Measurements from ENCODE around the gene SERINC3.

The SERINC3 gene

DNA sequence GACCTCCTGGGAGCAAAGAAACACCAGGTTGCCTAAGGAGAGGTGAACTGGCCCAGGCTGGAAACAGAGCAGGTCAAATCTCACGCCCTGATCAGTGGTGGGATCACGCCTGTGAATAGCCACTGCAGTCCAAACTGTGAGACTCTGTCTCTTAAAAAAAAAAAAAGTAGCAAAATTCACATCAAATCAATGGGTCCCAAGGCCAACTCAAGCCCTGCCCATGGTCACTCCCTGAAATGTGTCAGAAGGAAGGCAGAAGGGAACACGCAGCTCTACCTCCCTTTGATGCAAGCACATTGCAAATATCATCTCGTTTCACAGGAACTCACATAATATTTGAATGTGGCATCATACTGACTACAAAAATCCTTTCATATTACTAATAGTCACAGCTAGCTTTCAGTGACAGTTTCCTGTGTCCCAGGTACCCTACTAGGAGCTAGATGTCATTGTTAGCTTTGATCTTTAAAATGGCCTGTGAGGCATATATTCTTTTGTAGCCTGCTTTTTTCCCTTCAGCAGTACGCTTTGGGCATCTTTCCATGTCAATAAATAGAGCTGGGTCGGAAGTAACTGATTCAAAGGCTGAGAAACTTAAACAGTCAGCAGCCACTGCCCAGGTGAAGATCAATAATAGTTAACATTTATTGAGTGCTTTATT lies 60.6 kb downstream of the SERINC3 start:
- DNase-seq = no peak

DNA sequence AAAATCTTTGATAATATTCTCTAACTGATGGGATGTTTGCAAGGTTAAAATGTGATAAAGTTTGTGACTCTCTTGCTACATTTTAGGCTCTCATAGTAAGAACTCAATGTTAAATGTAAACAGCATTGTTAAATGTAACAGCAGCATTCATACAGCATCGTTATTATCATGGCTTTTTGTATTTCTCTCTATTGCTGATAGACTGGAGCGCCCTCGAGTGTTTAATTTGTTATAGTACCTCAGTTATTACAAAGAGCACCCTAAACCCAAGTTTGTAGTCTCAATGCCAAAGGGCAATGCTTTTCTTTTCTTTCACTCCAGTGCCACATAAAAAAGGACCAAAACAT lies 61.1 kb downstream of the SERINC3 start:
- DNase-seq = no peak

DNA sequence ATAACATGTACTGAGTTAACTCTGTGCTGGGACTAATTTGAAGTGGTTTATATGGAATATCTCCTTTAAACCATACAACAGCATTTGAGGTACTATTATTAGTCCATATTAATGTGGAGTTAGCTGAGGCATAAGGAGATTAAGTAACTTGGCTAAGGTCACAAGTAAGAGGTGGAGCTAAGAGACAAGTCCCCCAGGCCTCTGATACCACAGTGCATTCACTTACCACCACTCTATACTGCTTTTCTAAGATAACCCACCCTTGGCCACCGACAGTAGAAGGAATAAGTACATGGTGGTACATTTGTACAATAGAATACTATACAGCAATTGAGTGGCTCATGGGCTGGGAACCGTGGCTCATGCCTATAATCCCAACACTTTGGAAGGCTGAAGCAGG lies 62.6 kb downstream of the SERINC3 start:
- DNase-seq = no peak

DNA sequence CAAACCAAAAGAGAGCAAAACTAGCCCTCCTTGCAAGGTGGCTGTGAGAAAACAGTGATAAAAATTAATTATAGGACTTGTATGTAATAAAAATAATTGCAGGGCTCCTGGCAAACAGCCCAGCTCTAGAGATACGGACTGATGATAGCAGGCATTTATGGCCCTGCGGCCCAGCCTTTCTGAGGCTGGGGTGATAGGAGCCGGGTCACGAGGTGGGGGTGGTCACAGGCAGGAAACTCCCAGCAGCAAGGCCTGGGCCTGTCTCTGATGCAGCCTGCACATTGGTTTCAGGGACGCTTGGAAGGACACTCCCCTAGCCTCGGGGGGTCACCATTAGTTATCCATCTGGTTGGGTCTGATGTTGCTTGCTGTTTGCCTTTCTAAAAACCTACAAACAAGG lies 64.9 kb downstream of the SERINC3 start:
- peak; percentile 63 for DNase-seq

DNA sequence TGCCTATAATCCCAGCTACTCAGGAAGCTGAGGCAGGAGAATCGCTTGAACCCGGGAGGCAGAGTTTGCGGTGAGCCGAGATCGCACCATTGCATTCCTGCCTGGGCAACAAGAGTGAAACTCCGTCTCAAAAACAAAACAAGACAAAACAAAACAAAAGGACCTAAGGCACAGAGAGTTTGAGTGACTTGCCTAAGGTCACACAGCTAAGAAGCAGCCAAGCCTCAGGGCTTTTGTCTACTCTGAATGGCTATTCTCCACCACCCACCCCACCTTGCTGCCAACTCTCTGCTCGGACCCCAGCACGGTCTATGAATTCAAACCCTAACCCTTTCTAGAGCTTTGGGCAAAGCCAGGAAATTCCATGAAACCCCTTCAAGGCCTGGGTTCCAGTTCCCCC lies 65.3 kb downstream of the SERINC3 start:
- DNase-seq = no peak

DNA sequence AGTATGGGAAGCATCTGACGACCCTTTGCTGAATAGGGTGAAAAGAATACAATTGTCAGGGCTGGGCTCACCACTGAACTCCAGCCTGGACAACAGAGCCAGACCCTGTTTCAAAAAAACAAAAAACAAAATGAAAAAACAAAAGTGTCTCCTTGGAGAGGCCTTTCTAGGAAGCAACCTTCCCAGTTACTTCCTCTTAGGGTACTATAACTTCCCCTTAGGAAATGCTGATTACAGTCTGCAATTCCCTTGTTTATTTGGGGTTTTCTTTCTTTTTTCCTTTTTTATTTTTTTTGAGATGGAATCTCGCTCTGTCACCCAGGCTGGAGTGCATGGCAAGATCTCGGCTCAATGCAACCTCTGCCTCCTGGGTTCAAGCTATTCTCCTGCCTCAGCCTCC lies 66.7 kb downstream of the SERINC3 start:
- DNase-seq = no peak

DNA sequence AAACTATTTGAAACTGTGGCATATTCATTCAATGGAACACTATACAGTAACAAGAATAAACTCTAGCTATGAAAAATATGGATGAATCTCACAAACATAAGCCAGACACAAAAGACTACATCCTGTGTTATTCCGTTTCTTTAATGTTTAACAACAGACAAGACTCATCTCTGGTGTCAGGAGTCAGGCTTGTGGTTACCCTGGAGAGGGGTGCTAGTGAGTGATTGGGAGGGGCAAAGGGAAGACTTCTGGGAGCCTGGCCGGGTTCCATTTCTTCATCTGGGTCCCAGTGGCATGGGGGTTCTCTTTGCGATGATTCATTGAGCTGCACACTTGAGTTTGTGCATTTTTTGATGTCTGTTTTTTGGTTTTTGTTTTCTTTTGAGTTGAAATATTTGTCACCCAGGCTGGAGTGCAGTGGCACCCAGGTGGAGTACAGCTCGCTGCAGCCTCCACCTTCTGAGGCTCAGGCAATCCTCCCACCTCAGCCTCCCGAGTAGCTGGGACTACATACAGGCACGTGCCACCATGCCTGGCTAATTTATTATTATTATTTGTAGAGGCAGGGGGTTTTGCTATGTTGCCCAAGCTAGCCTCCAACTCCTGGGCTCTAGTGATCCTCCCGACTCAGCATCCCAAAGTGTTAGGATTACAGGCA lies 67.4 kb downstream of the SERINC3 start:
- DNase-seq = no peak

DNA sequence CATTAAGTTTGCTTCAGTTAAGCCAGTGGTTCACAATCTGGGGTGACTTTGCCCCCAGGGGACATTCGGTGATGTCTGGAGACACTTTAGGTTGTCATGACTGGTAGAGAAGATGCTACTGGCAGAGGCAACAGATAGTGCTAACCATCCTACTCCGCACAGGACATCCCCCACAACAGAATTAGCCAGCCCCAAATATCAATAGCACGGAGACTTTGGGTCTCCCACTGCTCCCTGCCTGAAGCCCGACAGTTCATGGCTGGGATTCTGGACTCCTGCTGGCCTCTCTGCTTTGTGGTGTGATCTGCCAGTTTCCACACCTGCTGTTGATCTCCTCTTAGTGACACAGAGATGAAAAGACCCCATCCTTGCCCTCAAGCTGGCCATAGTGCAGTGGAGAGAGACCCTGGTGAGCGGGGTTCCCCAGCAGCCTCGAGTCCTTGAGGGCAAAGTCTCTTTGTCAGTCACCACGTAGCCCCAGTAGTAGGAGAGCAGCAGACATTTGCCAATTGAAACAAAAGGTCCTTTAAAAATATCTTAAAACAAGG lies 70.9 kb downstream of the SERINC3 start:
- no peak for DNase-seq

DNA sequence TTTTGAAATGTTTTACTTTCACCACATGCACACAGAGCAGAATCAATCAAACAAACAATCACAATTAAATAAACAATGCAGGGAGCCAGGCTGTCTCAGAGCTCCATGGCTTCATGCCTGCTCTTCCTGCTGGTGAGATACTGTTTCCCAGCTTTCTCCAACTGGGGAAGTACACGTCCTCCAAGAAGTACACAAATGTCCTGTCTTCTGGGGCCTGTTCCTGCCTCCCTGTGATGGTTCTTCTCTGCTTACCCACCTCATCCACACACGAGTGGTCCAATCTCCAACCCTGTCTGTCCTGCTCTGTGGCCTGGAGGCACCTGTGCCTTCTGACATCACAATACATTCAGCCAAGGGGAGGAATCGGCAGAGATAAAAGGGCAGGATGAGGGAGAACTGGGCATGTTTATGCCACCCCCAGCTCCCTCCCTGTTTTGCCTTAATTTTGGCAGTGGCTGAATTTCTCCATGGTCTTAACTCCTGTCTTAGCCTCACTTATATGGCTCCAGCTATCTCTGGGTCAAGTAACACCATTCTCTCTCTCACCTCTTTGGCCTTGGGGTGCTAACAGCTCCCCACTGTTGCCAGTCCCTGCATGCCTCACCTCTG lies 71.5 kb downstream of the SERINC3 start:
- no peak for DNase-seq

DNA sequence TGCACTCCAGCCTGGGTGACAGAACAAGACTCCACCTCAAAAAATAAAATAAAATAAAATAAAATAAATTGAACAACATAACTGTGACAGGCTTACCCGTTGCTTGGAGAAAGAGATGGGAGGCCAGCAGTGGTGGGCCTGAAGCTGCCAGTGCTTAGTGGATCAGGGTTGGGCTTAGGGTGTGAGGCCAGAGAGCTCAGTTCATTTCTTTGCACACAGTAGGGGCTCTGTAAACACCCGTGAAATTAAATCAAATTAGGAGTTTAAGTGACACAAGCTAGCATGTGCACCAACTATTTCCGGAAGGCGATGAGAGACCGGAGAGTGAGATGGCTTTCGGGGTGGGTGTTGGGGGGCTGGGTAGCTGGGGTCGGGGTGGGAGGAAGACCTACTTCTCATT lies 72.0 kb downstream of the SERINC3 start:
- DNase-seq = no peak

DNA sequence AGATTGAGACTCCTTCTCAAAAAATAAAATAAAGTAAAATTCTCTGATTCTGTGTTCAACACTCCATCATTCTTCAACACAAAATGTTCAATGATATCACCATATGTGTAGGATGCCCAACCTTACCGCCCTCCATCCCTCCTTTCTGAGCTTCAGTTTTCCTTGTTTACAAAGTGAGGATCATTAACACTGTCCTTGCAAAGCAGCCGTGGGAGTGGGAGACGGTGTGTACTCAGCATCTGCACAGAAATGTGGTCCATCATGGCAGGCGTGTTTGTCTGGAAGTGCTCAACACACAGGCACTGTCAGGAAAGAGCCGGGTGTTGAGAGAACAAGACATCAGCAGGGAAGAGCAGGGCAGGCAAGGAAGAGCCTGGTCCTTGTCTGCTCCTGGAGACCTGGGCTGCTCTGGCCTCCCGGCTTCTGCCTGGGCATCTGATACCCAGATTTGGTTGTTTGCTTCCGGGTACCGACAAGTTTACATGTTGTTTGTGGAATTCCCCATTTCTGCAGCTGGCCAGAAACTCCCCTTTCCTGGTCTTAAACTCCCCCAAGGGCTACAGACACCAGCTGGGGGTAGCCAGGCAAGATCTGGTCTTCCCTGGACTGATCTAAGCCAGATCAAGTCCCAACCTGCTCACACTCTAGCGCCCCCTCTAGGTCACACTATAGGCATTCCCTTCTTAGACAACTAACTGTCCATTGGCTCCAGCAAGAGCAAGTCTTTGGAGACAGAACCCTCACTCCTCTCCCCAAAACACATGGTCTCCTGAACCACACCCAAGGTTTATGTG lies 72.9 kb downstream of the SERINC3 start:
- DNase-seq = no peak

DNA sequence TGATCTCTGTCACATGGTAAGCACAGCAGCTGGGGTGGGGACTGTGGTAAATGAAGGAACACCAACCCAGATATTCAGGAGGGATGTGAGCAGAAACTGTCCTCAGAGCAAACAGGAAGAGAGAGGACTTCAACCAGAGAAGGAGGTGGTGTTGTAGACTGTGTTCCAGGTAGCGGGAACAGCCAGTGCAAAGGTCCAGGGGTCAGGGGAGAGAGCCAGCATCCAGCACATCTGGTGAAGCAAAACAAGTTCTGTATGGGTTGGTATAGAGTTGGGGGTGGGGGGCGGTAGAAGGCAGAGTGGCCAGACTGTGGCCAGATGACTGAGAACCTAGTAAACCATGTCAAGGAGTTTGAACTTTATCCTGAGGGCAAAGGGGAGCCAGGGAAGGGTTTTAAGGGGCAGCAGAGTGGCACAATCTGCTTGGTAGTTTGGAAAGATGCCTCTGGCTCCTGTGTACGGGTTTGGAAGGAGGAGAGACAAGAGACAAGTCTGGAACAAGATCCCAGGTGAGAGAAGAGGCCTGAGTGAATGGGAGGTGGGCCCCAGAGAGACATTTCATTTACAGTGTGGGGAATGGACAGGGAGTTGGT lies 73.9 kb downstream of the SERINC3 start:
- no peak for DNase-seq

Measured in islet precursor cell (in vitro differentiated cells).